ENCODE measurements around the gene NXPH3.

The NXPH3 gene

DNA sequence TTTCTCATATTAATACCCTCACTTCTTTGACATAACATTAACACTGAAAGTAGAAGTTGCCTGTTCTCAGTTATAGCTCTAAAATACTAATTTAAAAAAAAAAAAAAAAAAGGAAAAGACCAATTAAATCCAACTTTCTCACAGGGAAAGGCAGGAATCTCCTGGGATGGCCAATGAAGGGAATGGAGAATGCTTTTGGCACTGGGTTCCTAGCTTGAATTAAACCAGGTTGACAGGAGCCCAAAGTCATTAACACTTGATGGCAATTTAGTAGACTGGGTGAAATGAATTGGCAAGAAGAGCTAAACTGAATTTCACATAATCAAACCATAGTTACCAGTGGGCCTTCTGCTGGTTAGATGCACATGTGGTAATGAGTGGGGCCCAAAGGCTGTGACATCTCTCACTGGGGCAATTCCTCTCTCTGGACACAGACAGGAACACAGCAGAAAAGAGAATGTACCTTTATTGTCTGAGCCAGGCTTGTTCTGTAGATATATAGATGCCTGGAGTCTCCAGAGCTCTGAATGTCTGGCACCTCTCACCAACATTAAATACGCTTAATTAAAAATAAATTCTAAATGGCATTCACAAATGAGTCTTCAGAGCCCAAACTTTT lies 37.6 kb downstream of the NXPH3 start (continued):
- no peak for TF ChIP-seq TCF4 (CRISPR knock-in tag; IDR thresholded peaks at IDR 0.05; ENCODE audit: borderline replicate concordance)
- no peak for TF ChIP-seq BACH2 (CRISPR knock-in tag; IDR thresholded peaks at IDR 0.05; ENCODE audit: borderline replicate concordance)
- no peak for TF ChIP-seq ZNF565 (CRISPR knock-in tag; conservative IDR thresholded peaks at IDR 0.05; ENCODE audit: low read depth)
- TF ChIP-seq SNAI2 (CRISPR knock-in tag; IDR thresholded peaks at IDR 0.05), result no peak
- TF ChIP-seq ZC3H10 (CRISPR knock-in tag; IDR thresholded peaks at IDR 0.05), result no peak
- no peak for TF ChIP-seq OSR1 (CRISPR knock-in tag; IDR thresholded peaks at IDR 0.05)
- TF ChIP-seq CSDC2 (CRISPR knock-in tag; IDR thresholded peaks at IDR 0.05), result no peak
- no peak for TF ChIP-seq ZNF70 (CRISPR knock-in tag; IDR thresholded peaks at IDR 0.05)
- no peak for TF ChIP-seq ISL1 (CRISPR knock-in tag; IDR thresholded peaks at IDR 0.05)
- TF ChIP-seq ZFP30 (CRISPR knock-in tag; IDR thresholded peaks at IDR 0.05), result no peak

DNA sequence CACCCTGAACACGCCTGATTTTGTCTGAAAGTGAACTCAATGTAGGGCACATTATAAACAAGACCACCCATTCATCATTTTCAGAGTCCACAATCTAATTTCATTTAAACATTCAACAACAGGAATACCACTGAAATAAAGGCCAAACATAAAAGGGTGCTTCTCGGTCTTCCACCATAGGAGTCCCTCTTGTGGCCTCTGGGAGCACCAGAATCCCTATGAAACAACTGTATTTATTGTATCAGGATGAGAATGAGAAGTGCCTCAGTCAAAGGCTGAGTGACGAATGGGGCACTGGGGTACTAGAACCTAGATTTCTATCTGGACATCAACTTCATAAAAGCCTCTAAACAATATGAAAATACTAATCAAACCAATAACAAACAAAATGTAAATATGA lies 40.4 kb downstream of the NXPH3 start:
- TF ChIP-seq ZFP30 (CRISPR knock-in tag; IDR thresholded peaks at IDR 0.05) (no peak), BACH2 (CRISPR knock-in tag; IDR thresholded peaks at IDR 0.05; ENCODE audit: borderline replicate concordance) (no peak), RARB (CRISPR knock-in tag; IDR thresholded peaks at IDR 0.05) (no peak), ZNF565 (CRISPR knock-in tag; conservative IDR thresholded peaks at IDR 0.05; ENCODE audit: low read depth) (no peak), CSDC2 (CRISPR knock-in tag; IDR thresholded peaks at IDR 0.05) (no peak), ISL1 (CRISPR knock-in tag; IDR thresholded peaks at IDR 0.05) (no peak), ZC3H10 (CRISPR knock-in tag; IDR thresholded peaks at IDR 0.05) (no peak), TOX (CRISPR knock-in tag; IDR thresholded peaks at IDR 0.05; ENCODE audit: borderline replicate concordance) (no peak), ZFP3 (CRISPR knock-in tag; IDR thresholded peaks at IDR 0.05) (no peak), ZNF8 (CRISPR knock-in tag; IDR thresholded peaks at IDR 0.05) (no peak), ESRRG (CRISPR knock-in tag; IDR thresholded peaks at IDR 0.05) (no peak), ARNTL (CRISPR knock-in tag; IDR thresholded peaks at IDR 0.05; ENCODE audit: borderline replicate concordance, low read depth) (no peak), TCF4 (CRISPR knock-in tag; IDR thresholded peaks at IDR 0.05; ENCODE audit: borderline replicate concordance) (no peak), OSR1 (CRISPR knock-in tag; IDR thresholded peaks at IDR 0.05) (no peak), SNAI2 (CRISPR knock-in tag; IDR thresholded peaks at IDR 0.05) (no peak)
- TF ChIP-seq, protein P1, sequence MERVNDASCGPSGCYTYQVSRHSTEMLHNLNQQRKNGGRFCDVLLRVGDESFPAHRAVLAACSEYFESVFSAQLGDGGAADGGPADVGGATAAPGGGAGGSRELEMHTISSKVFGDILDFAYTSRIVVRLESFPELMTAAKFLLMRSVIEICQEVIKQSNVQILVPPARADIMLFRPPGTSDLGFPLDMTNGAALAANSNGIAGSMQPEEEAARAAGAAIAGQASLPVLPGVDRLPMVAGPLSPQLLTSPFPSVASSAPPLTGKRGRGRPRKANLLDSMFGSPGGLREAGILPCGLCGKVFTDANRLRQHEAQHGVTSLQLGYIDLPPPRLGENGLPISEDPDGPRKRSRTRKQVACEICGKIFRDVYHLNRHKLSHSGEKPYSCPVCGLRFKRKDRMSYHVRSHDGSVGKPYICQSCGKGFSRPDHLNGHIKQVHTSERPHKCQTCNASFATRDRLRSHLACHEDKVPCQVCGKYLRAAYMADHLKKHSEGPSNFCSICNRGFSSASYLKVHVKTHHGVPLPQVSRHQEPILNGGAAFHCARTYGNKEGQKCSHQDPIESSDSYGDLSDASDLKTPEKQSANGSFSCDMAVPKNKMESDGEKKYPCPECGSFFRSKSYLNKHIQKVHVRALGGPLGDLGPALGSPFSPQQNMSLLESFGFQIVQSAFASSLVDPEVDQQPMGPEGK (CRISPR knock-in tag; IDR thresholded peaks at IDR 0.05; ENCODE audit: borderline replicate concordance), result no peak
- TF ChIP-seq, protein P2, sequence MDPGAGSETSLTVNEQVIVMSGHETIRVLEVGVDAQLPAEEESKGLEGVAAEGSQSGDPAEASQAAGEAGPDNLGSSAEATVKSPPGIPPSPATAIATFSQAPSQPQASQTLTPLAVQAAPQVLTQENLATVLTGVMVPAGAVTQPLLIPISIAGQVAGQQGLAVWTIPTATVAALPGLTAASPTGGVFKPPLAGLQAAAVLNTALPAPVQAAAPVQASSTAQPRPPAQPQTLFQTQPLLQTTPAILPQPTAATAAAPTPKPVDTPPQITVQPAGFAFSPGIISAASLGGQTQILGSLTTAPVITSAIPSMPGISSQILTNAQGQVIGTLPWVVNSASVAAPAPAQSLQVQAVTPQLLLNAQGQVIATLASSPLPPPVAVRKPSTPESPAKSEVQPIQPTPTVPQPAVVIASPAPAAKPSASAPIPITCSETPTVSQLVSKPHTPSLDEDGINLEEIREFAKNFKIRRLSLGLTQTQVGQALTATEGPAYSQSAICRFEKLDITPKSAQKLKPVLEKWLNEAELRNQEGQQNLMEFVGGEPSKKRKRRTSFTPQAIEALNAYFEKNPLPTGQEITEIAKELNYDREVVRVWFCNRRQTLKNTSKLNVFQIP (CRISPR knock-in tag; IDR thresholded peaks at IDR 0.05; ENCODE audit: borderline replicate concordance, low read depth), result no peak
- TF ChIP-seq, protein P3, sequence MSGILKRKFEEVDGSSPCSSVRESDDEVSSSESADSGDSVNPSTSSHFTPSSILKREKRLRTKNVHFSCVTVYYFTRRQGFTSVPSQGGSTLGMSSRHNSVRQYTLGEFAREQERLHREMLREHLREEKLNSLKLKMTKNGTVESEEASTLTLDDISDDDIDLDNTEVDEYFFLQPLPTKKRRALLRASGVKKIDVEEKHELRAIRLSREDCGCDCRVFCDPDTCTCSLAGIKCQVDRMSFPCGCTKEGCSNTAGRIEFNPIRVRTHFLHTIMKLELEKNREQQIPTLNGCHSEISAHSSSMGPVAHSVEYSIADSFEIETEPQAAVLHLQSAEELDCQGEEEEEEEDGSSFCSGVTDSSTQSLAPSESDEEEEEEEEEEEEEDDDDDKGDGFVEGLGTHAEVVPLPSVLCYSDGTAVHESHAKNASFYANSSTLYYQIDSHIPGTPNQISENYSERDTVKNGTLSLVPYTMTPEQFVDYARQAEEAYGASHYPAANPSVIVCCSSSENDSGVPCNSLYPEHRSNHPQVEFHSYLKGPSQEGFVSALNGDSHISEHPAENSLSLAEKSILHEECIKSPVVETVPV (CRISPR knock-in tag; IDR thresholded peaks at IDR 0.05), result no peak
- TF ChIP-seq, protein P4, sequence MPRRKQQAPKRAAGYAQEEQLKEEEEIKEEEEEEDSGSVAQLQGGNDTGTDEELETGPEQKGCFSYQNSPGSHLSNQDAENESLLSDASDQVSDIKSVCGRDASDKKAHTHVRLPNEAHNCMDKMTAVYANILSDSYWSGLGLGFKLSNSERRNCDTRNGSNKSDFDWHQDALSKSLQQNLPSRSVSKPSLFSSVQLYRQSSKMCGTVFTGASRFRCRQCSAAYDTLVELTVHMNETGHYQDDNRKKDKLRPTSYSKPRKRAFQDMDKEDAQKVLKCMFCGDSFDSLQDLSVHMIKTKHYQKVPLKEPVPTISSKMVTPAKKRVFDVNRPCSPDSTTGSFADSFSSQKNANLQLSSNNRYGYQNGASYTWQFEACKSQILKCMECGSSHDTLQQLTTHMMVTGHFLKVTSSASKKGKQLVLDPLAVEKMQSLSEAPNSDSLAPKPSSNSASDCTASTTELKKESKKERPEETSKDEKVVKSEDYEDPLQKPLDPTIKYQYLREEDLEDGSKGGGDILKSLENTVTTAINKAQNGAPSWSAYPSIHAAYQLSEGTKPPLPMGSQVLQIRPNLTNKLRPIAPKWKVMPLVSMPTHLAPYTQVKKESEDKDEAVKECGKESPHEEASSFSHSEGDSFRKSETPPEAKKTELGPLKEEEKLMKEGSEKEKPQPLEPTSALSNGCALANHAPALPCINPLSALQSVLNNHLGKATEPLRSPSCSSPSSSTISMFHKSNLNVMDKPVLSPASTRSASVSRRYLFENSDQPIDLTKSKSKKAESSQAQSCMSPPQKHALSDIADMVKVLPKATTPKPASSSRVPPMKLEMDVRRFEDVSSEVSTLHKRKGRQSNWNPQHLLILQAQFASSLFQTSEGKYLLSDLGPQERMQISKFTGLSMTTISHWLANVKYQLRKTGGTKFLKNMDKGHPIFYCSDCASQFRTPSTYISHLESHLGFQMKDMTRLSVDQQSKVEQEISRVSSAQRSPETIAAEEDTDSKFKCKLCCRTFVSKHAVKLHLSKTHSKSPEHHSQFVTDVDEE (CRISPR knock-in tag; IDR thresholded peaks at IDR 0.05), result no peak
- ATAC-seq, result peak; percentile 59; the same call in 2 of the 3 replicates

DNA sequence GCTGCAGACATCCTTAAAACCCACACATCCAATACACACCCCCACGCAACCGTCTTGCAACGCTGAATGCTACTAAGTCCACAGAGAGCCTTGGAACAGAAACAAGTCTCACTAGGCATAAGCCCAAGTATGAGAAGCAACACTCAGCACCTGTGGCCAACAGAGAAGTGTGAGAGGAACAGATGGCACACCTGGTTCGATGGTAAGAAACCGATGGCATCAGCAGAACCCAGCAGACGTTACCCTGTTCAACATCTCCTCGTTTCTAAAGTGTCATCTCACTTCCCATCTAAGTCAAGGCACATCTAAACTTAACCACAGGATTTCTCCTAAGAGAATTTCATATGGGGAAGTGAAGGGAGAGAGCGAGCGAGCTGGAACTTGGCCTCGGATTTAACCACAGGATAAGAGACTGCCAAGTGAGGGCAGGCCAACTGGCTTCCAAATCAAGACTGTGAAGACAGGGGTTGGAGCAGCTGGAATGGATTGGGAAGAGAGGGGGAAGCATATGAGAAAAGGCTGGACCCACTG lies 41.0 kb downstream of the NXPH3 start:
- ATAC-seq, result no peak
- TF ChIP-seq, protein P5, sequence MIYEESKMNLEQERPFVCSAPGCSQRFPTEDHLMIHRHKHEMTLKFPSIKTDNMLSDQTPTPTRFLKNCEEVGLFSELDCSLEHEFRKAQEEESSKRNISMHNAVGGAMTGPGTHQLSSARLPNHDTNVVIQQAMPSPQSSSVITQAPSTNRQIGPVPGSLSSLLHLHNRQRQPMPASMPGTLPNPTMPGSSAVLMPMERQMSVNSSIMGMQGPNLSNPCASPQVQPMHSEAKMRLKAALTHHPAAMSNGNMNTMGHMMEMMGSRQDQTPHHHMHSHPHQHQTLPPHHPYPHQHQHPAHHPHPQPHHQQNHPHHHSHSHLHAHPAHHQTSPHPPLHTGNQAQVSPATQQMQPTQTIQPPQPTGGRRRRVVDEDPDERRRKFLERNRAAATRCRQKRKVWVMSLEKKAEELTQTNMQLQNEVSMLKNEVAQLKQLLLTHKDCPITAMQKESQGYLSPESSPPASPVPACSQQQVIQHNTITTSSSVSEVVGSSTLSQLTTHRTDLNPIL (CRISPR knock-in tag; IDR thresholded peaks at IDR 0.05; ENCODE audit: low read depth), result no peak
- TF ChIP-seq OSR1 (CRISPR knock-in tag; IDR thresholded peaks at IDR 0.05) (no peak), TCF4 (CRISPR knock-in tag; IDR thresholded peaks at IDR 0.05; ENCODE audit: borderline replicate concordance) (no peak), PPARA (CRISPR knock-in tag; IDR thresholded peaks at IDR 0.05; ENCODE audit: borderline replicate concordance) (no peak), BACH2 (CRISPR knock-in tag; IDR thresholded peaks at IDR 0.05; ENCODE audit: borderline replicate concordance) (no peak), ARNTL (CRISPR knock-in tag; IDR thresholded peaks at IDR 0.05; ENCODE audit: borderline replicate concordance, low read depth) (no peak), TOX (CRISPR knock-in tag; IDR thresholded peaks at IDR 0.05; ENCODE audit: borderline replicate concordance) (no peak), ESRRG (CRISPR knock-in tag; IDR thresholded peaks at IDR 0.05) (no peak), SNAI2 (CRISPR knock-in tag; IDR thresholded peaks at IDR 0.05) (no peak), ISL1 (CRISPR knock-in tag; IDR thresholded peaks at IDR 0.05) (no peak), ZNF70 (CRISPR knock-in tag; IDR thresholded peaks at IDR 0.05) (no peak), ZNF565 (CRISPR knock-in tag; conservative IDR thresholded peaks at IDR 0.05; ENCODE audit: low read depth) (no peak), ZC3H10 (CRISPR knock-in tag; IDR thresholded peaks at IDR 0.05) (no peak)
- TF ChIP-seq, protein P3 (CRISPR knock-in tag; IDR thresholded peaks at IDR 0.05), result no peak
- TF ChIP-seq, protein P2 (CRISPR knock-in tag; IDR thresholded peaks at IDR 0.05; ENCODE audit: borderline replicate concordance, low read depth), result no peak
